Measurements from ENCODE around the gene HTR2B. TPM values are rescaled to one million over a fixed set of nuclear protein-coding genes. Genes with fewer than 3 reads are reported as not detected.
"Not testable (repeated sequence)": the region's sequence is repeated elsewhere in the genome, so short reads cannot be mapped to it uniquely, and the experiment has no call there.

HTR2B gene
- total RNA-seq, 2 donors from 2014 or later: not detected

DNA sequence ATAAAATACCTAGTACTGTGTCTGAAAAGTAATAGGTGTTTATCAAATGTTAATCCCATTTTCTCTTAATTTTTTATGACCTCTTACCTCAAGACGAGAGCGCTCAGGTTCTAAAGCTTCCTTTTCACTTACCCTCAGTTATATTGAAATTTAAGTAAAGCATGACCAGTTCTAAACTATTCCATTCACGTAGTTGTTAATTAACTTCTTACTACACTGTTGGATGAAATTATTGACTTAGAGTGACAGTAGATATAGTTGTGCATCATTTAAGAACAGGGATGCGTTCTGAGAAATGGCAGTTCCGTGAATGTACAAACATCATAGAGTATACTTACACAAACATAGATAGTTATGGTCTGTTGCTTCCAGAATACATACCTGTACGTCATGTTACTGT, 20.1 kb upstream of the HTR2B start:
- Histone ChIP-seq H3K27ac (ENCODE audit: low read depth, low read length) (no peak overlapping the region), H3K4me1 (ENCODE audit: control insufficient read depth, insufficient read depth, low read length) (no peaks in the 10 kb centered on the region), H3K27me3 (ENCODE audit: control insufficient read depth, insufficient read depth, low read length, poor library complexity, severe bottlenecking) (no peaks in the 10 kb centered on the region), H3K9me3 (ENCODE audit: control insufficient read depth, low read length) (no peaks in the 10 kb centered on the region), H3K9ac (ENCODE audit: extremely low read depth, low read length, poor library complexity, severe bottlenecking) (no peak overlapping the region), H3K36me3 (ENCODE audit: control insufficient read depth, insufficient read depth, low read length) (peaks cover 59% of the 10 kb centered on the region), H3K4me3 (ENCODE audit: low read length) (no peak overlapping the region)
- Mint-ChIP-seq H3K27me3 (ENCODE audit: insufficient read depth) (no peaks in the 10 kb centered on the region), H3K9me3 (no peaks in the 10 kb centered on the region), H3K36me3 (ENCODE audit: low read depth) (peaks cover 34% of the 10 kb centered on the region), H3K27ac (no peak overlapping the region), H3K4me1 (no peaks in the 10 kb centered on the region), H3K4me3 (no peak overlapping the region)
- TF ChIP-seq, protein P1, sequence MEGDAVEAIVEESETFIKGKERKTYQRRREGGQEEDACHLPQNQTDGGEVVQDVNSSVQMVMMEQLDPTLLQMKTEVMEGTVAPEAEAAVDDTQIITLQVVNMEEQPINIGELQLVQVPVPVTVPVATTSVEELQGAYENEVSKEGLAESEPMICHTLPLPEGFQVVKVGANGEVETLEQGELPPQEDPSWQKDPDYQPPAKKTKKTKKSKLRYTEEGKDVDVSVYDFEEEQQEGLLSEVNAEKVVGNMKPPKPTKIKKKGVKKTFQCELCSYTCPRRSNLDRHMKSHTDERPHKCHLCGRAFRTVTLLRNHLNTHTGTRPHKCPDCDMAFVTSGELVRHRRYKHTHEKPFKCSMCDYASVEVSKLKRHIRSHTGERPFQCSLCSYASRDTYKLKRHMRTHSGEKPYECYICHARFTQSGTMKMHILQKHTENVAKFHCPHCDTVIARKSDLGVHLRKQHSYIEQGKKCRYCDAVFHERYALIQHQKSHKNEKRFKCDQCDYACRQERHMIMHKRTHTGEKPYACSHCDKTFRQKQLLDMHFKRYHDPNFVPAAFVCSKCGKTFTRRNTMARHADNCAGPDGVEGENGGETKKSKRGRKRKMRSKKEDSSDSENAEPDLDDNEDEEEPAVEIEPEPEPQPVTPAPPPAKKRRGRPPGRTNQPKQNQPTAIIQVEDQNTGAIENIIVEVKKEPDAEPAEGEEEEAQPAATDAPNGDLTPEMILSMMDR (conservative IDR thresholded peaks at IDR 0.05): no peak
- no peak for DNase-seq
- 90% methylated on average over 4 of the region's 6 CpGs; no CpG with 5 or more reads in 1 of the 2 experiments for WGBS, 2 experiments (ENCODE audit: insufficient coverage in 1 of 2, insufficient read length in 1 of 2)

DNA sequence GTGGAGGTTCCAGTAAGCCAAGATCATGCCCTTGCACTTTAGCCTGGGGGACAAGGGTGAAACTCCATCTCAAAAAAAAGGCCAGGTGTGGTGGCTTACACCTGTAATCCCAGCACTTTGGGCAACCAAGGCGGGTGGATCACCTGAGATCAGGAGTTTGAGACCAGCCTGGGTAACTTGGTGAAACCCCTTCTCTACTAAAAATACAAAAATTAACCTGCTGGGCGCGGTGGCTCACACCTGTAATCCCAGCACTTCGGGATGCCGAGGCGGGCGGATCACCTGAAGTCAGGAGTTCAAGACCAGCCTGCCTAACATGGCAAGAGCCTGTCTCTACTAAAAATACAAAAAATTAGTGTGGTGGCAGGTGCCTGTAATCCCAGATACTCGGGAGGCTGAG, 16.0 kb upstream of the HTR2B start:
- H3K9me3 Mint-ChIP-seq; H3K4me3 Mint-ChIP-seq; H3K4me1 ChIP-seq (ENCODE audit: control insufficient read depth, insufficient read depth, low read length); H3K9ac ChIP-seq (ENCODE audit: extremely low read depth, low read length, poor library complexity, severe bottlenecking); H3K27ac ChIP-seq (ENCODE audit: low read depth, low read length); H3K27me3 Mint-ChIP-seq (ENCODE audit: insufficient read depth); H3K27me3 ChIP-seq (ENCODE audit: control insufficient read depth, insufficient read depth, low read length, poor library complexity, severe bottlenecking); H3K27ac Mint-ChIP-seq; DNase-seq; H3K4me1 Mint-ChIP-seq; H3K4me3 ChIP-seq (ENCODE audit: low read length); H3K9me3 ChIP-seq (ENCODE audit: control insufficient read depth, low read length): not testable (repeated sequence)
- WGBS, 2 experiments (ENCODE audit: insufficient coverage in 1 of 2, insufficient read length in 1 of 2): 93 to 97% methylated on average over 7 to 8 of the region's 8 CpGs
- H3K36me3 ChIP-seq (ENCODE audit: control insufficient read depth, insufficient read depth, low read length): peaks cover 36% of the 10 kb centered on the region
- peaks cover 26% of the 10 kb centered on the region for H3K36me3 Mint-ChIP-seq (ENCODE audit: low read depth)

- no peak overlapping the region for H3K9ac ChIP-seq (ENCODE audit: extremely low read depth, low read length, poor library complexity, severe bottlenecking)
- Mint-ChIP-seq H3K4me3 (no peak overlapping the region), H3K4me1 (no peaks in the 10 kb centered on the region), H3K9me3 (no peaks in the 10 kb centered on the region), H3K27me3 (ENCODE audit: insufficient read depth) (no peaks in the 10 kb centered on the region), H3K27ac (no peak overlapping the region), H3K36me3 (ENCODE audit: low read depth) (peaks cover 22% of the 10 kb centered on the region)
- H3K36me3 ChIP-seq (ENCODE audit: control insufficient read depth, insufficient read depth, low read length): peaks cover 32% of the 10 kb centered on the region
- DNase-seq: no peak
- no peaks in the 10 kb centered on the region for H3K9me3 ChIP-seq (ENCODE audit: control insufficient read depth, low read length)
- H3K4me1 ChIP-seq (ENCODE audit: control insufficient read depth, insufficient read depth, low read length): no peaks in the 10 kb centered on the region
- no peak overlapping the region for H3K27ac ChIP-seq (ENCODE audit: low read depth, low read length)
- H3K4me3 ChIP-seq (ENCODE audit: low read length): no peak overlapping the region
- TF ChIP-seq, protein P1 (conservative IDR thresholded peaks at IDR 0.05): no peak
- no peaks in the 10 kb centered on the region for H3K27me3 ChIP-seq (ENCODE audit: control insufficient read depth, insufficient read depth, low read length, poor library complexity, severe bottlenecking)
These were observed 15.0 kb upstream of the HTR2B start for GRCh38 chr2:231139796-231140195.

- Histone ChIP-seq H3K9ac (ENCODE audit: extremely low read depth, low read length, poor library complexity, severe bottlenecking) (no peak overlapping the region), H3K4me3 (ENCODE audit: low read length) (no peak overlapping the region), H3K9me3 (ENCODE audit: control insufficient read depth, low read length) (no peaks in the 10 kb centered on the region), H3K27ac (ENCODE audit: low read depth, low read length) (no peak overlapping the region), H3K4me1 (ENCODE audit: control insufficient read depth, insufficient read depth, low read length) (peaks cover 3% of the 10 kb centered on the region), H3K27me3 (ENCODE audit: control insufficient read depth, insufficient read depth, low read length, poor library complexity, severe bottlenecking) (no peaks in the 10 kb centered on the region), H3K36me3 (ENCODE audit: control insufficient read depth, insufficient read depth, low read length) (peaks cover 27% of the 10 kb centered on the region)
- no peaks in the 10 kb centered on the region for H3K27me3 Mint-ChIP-seq (ENCODE audit: insufficient read depth)
- TF ChIP-seq, protein P1 (conservative IDR thresholded peaks at IDR 0.05): no peak
- no peaks in the 10 kb centered on the region for H3K4me1 Mint-ChIP-seq
- H3K27ac Mint-ChIP-seq: no peak overlapping the region
- 95 to 99% methylated on average over 8 of the region's 8 CpGs for WGBS, 2 experiments (ENCODE audit: insufficient coverage in 1 of 2, insufficient read length in 1 of 2)
- no peak for DNase-seq
- H3K9me3 Mint-ChIP-seq: no peaks in the 10 kb centered on the region
- H3K4me3 Mint-ChIP-seq: no peak overlapping the region
- peaks cover 22% of the 10 kb centered on the region for H3K36me3 Mint-ChIP-seq (ENCODE audit: low read depth)
These were observed 13.9 kb upstream of the HTR2B start for GRCh38 chr2:231138699-231139098.
